HEK293 (cell line): Measurements from ENCODE around the gene HMGXB3.
A peak's percentile ranks its signal among the peaks of the same experiment; 100 is the strongest.

ENCODE experiments used
- CTCF ChIA-PET: fragments of 350-600 bp; formaldehyde crosslinking; extraction: SDS; loops from one replicate; lab custom pipeline; 2021; ENCODE audit warnings: antibody characterized with exemption; lab: Yijun Ruan, JAX
- POLR2A ChIA-PET: fragments of 300-600 bp; formaldehyde crosslinking; extraction: SDS; loops from one replicate; lab custom pipeline; 2020; ENCODE audit warnings: antibody characterized with exemption, inconsistent platforms; lab: Yijun Ruan, JAX
- H3K27ac ChIP-seq: fragments of 200-500 bp; sonication (Bioruptor generic); 2 replicates; pipeline ENCODE4 v1.5.1; 2014; ENCODE audit warnings: low read depth, low read length, control low read depth, inconsistent platforms; ENCODE audit errors: extremely low read depth
- H3K36me3 ChIP-seq, 2 experiments: fragments of 200-500 bp in 1 of 2; sonication (Bioruptor generic) in 1 of 2; 1 replicate in 1 of 2; 2 replicates in 1 of 2; pipeline ENCODE4 v1.5.1; 2014 to 2017; ENCODE audit warnings: inconsistent platforms in 2 of 2, low read length in 2 of 2; ENCODE audit not compliant: control insufficient read depth in 2 of 2, insufficient read depth in 1 of 2
- H3K4me1 ChIP-seq: fragments of 200-500 bp; sonication (Bioruptor generic); 2 replicates; pipeline ENCODE4 v1.5.1; 2014; ENCODE audit warnings: mild to moderate bottlenecking, low read length, inconsistent platforms; ENCODE audit not compliant: control insufficient read depth, insufficient read depth
- H3K4me3 ChIP-seq: 2 replicates; pipeline ENCODE4 v1.5.1; 2011; ENCODE audit warnings: low read depth, mild to moderate bottlenecking, control low read depth, low read length, moderate library complexity
- H3K9me3 ChIP-seq: fragments of 200-500 bp; sonication (Bioruptor generic); 2 replicates; pipeline ENCODE4 v1.5.1; 2014; ENCODE audit warnings: low read depth, low read length, inconsistent platforms; ENCODE audit not compliant: control insufficient read depth, insufficient read depth
- CTCF ChIP-seq: fragments of 450-650 bp; formaldehyde crosslinking; IDR thresholded peaks from 2 replicates; pipeline ENCODE4 v1.5.1; 2016; ENCODE audit warnings: missing biosample characterization, missing genetic modification characterization
- HOXA7 ChIP-seq: sonication (generic); formaldehyde crosslinking; IDR thresholded peaks from 2 replicates; pipeline ENCODE4 v1.8.1; 2022; ENCODE audit warnings: missing genetic modification reagents, borderline replicate concordance
- KLF10 ChIP-seq: fragments of 450-650 bp; IDR thresholded peaks from 2 replicates; pipeline ENCODE4 v1.5.1; 2018; ENCODE audit warnings: missing biosample characterization, mild to moderate bottlenecking, missing genetic modification characterization
- PRDM1 ChIP-seq: fragments of 450-650 bp; formaldehyde crosslinking; IDR thresholded peaks from 2 replicates; pipeline ENCODE4; 2016; ENCODE audit warnings: missing biosample characterization, missing genetic modification characterization
- ZFP41 ChIP-seq: fragments of 450-650 bp; formaldehyde crosslinking; IDR thresholded peaks from 2 replicates; pipeline ENCODE4 v1.5.1; 2016; ENCODE audit warnings: missing biosample characterization, missing genetic modification characterization, borderline replicate concordance
- ZFP69B ChIP-seq: fragments of 450-650 bp; formaldehyde crosslinking; IDR thresholded peaks from 2 replicates; pipeline ENCODE4 v1.5.1; 2016; ENCODE audit warnings: missing biosample characterization, missing genetic modification characterization
- ZNF112 ChIP-seq: fragments of 450-650 bp; formaldehyde crosslinking; IDR thresholded peaks from 2 replicates; pipeline ENCODE4 v1.5.0; 2017; ENCODE audit warnings: missing biosample characterization, missing genetic modification characterization
- ZNF121 ChIP-seq: fragments of 450-650 bp; formaldehyde crosslinking; IDR thresholded peaks from 2 replicates; pipeline ENCODE4 v1.5.1; 2016; ENCODE audit warnings: missing biosample characterization, missing genetic modification characterization
- ZNF2 ChIP-seq: fragments of 450-650 bp; formaldehyde crosslinking; IDR thresholded peaks from 2 replicates; pipeline ENCODE4 v1.5.1; 2016; ENCODE audit warnings: missing biosample characterization, missing genetic modification characterization
- ZNF37A ChIP-seq: fragments of 450-650 bp; IDR thresholded peaks from 2 replicates; pipeline ENCODE4 v1.5.1; 2018; ENCODE audit warnings: missing biosample characterization, missing genetic modification characterization
- ZNF514 ChIP-seq: fragments of 450-650 bp; formaldehyde crosslinking; IDR thresholded peaks from 2 replicates; pipeline ENCODE4 v1.5.1; 2016; ENCODE audit warnings: missing biosample characterization, missing genetic modification characterization
- ZNF529 ChIP-seq: fragments of 450-650 bp; formaldehyde crosslinking; IDR thresholded peaks from 2 replicates; pipeline ENCODE4 v1.5.1; 2017; ENCODE audit warnings: missing genetic modification characterization, missing biosample characterization; ENCODE audit not compliant: insufficient replicate concordance
- ZNF544 ChIP-seq: fragments of 450-650 bp; formaldehyde crosslinking; IDR thresholded peaks from 2 replicates; pipeline ENCODE4 v1.5.0; 2017; ENCODE audit warnings: missing biosample characterization, missing genetic modification characterization
- ZNF654 ChIP-seq: fragments of 450-650 bp; formaldehyde crosslinking; IDR thresholded peaks from 2 replicates; pipeline ENCODE4 v1.5.1; 2016; ENCODE audit warnings: low read depth, missing biosample characterization, missing genetic modification characterization
- ZNF660 ChIP-seq: fragments of 450-650 bp; IDR thresholded peaks from 2 replicates; pipeline ENCODE4 v1.5.1; 2018; ENCODE audit warnings: missing biosample characterization, mild to moderate bottlenecking, missing genetic modification characterization
- ZNF777 ChIP-seq: fragments of 450-650 bp; formaldehyde crosslinking; IDR thresholded peaks from 2 replicates; pipeline ENCODE4 v1.5.1; 2017; ENCODE audit warnings: missing biosample characterization, missing genetic modification characterization, borderline replicate concordance
- ZNF843 ChIP-seq: fragments of 450-650 bp; formaldehyde crosslinking; IDR thresholded peaks from 2 replicates; pipeline ENCODE4 v1.5.1; 2016; ENCODE audit warnings: missing biosample characterization, missing genetic modification characterization
- ZSCAN16 ChIP-seq: fragments of 450-650 bp; formaldehyde crosslinking; IDR thresholded peaks from 2 replicates; pipeline ENCODE4 v1.5.1; 2016; ENCODE audit warnings: missing biosample characterization, missing genetic modification characterization
- ZSCAN30 ChIP-seq: fragments of 450-650 bp; IDR thresholded peaks from 2 replicates; pipeline ENCODE4 v1.5.1; 2018; ENCODE audit warnings: missing biosample characterization, mild to moderate bottlenecking, missing genetic modification characterization, moderate library complexity

The HMGXB3 gene

GRCh38 chr5:149990518-149991376 lies 9.8 kb upstream of the HMGXB3 start:
- TF ChIP-seq ZNF660 (tag by site-specific recombination) (peak; percentile 78), HOXA7 (CRISPR knock-in tag) (no peak), ZNF37A (tag by site-specific recombination) (no peak), KLF10 (tag by site-specific recombination) (0 out of 2 replicates have a peak, but pooled peaks have one; percentile 13), ZNF2 (tag by site-specific recombination) (0 out of 2 replicates have a peak, but pooled peaks have one; percentile 19), ZNF843 (no peak), ZNF529 (tag by site-specific recombination) (no peak), ZNF514 (tag by site-specific recombination) (no peak), ZSCAN30 (tag by site-specific recombination) (peak; percentile 52; the same call in 1 of the 2 replicates), ZFP41 (tag by site-specific recombination) (no peak), CTCF (tag by site-specific recombination) (peak; percentile 73; the same call in 1 of the 2 replicates), ZNF654 (tag by site-specific recombination) (peak; percentile 86), ZFP69B (tag by site-specific recombination) (no peak)
- H3K4me3 ChIP-seq = no peak overlapping the region
- no peak overlapping the region for H3K27ac ChIP-seq
- peaks cover 0 to 10% of the 10 kb centered on the region in 2 experiments; a peak in 2 of 3 replicates for H3K36me3 ChIP-seq
- ChIA-PET CTCF (interaction anchor here (0.5 to 6.1 kb wide), 49 partner anchors 9 to 827 kb away, joined by 3 to 234 read pairs (median 4); partner anchors contain the start of genes HMGXB3, SLC26A2 and TIGD6), POLR2A (interaction anchor here (0.5 to 1.3 kb wide), 2 partner anchors 30 to 76 kb away, joined by 5 read pairs; partner anchors contain the start of gene SLC26A2)
- H3K4me1 ChIP-seq = 0 out of 2 replicates have a peak, but pooled peaks cover 2% of the 10 kb centered on the region
- H3K9me3 ChIP-seq = no peaks in the 10 kb centered on the region

- TF ChIP-seq ZNF544 (tag by site-specific recombination) (no peak), PRDM1 (tag by site-specific recombination) (peak; percentile 56; the same call in 1 of the 2 replicates), ZNF112 (tag by site-specific recombination) (no peak), ZSCAN16 (tag by site-specific recombination) (no peak), ZNF777 (tag by site-specific recombination) (no peak), ZNF121 (tag by site-specific recombination) (peak; percentile 82)
- no peaks in the 10 kb centered on the region for H3K9me3 ChIP-seq
- ChIA-PET POLR2A (no interaction called here), CTCF (interaction anchor here (1.1 to 6.1 kb wide), 8 partner anchors 12 to 356 kb away, joined by 3 to 234 read pairs (median 18); no protein-coding TSS in a partner anchor)
- no peak overlapping the region for H3K27ac ChIP-seq
- H3K4me1 ChIP-seq = no peaks in the 10 kb centered on the region
- peaks cover 0 to 10% of the 10 kb centered on the region in 2 experiments; a peak in 2 of 3 replicates for H3K36me3 ChIP-seq
- no peak overlapping the region for H3K4me3 ChIP-seq
Measured at GRCh38 chr5:149993471-149993870, 7.1 kb upstream of the HMGXB3 start.
